Panc1 (cell line): ENCODE results near the gene AIFM1. TPM values are rescaled to one million over a fixed set of nuclear protein-coding genes. Genes with fewer than 3 reads are reported as not detected.

Experiments
- ATAC-seq: fragments of 200-7000 bp; cut with Tn5 transposase; 2 replicates; pipeline ENCODE4 v1.9.1; 2020; ENCODE audit warnings: mild to moderate bottlenecking, moderate library complexity
- BruUV-seq: library from RNA; stranded (reverse); fragments of 400-500 nt; replicated peaks from 2 replicates; lab custom pipeline; 2021; lab: Mats Ljungman, UMichigan
- CTCF ChIA-PET: fragments of 300-600 bp; sonication (Branson Sonifier 250); formaldehyde crosslinking; loops from one replicate; lab custom pipeline; 2022; ENCODE audit warnings: antibody characterized with exemption; lab: Charles Lee
- POLR2A ChIA-PET: fragments of 300-600 bp; sonication (Branson Sonifier 250); formaldehyde crosslinking; loops from one replicate; lab custom pipeline; 2022; ENCODE audit warnings: antibody characterized with exemption; lab: Charles Lee
- DNase-seq: peaks from one replicate; pipeline ENCODE4 v3.0.0-alpha.2; 2010; ENCODE audit warnings: low read depth, low spot score
- H3K27ac ChIP-seq: 2 replicates; pipeline ENCODE4 v1.5.1; 2011; ENCODE audit warnings: mild to moderate bottlenecking, low read length, inconsistent platforms
- H3K27me3 ChIP-seq: fragments of 200-500 bp; sonication (Bioruptor generic); 2 replicates; pipeline ENCODE4 v1.6.0; 2014; ENCODE audit warnings: low read length, inconsistent platforms; ENCODE audit not compliant: control insufficient read depth, insufficient read depth
- H3K36me3 ChIP-seq: fragments of 200-500 bp; sonication (Bioruptor generic); 2 replicates; pipeline ENCODE4 v1.5.1; 2014; ENCODE audit warnings: inconsistent platforms, mild to moderate bottlenecking, low read length, moderate library complexity; ENCODE audit not compliant: control insufficient read depth, insufficient read depth
- H3K4me1 ChIP-seq: 2 replicates; pipeline ENCODE4 v1.5.1; 2011; ENCODE audit warnings: inconsistent platforms, mild to moderate bottlenecking, low read length, moderate library complexity; ENCODE audit not compliant: control insufficient read depth, insufficient read depth
- H3K4me3 ChIP-seq, 2 experiments: 2 replicates each; pipeline ENCODE4 v1.5.1; 2011 to 2012; ENCODE audit warnings: low read depth in 2 of 2, low read length in 2 of 2, mild to moderate bottlenecking in 2 of 2, inconsistent platforms in 1 of 2, moderate library complexity in 1 of 2
- H3K9me3 ChIP-seq: fragments of 200-500 bp; sonication (Bioruptor generic); 2 replicates; pipeline ENCODE4 v1.5.1; 2014; ENCODE audit warnings: low read depth, mild to moderate bottlenecking, inconsistent platforms, low read length, moderate library complexity; ENCODE audit not compliant: control insufficient read depth, insufficient read depth
- POLR2AphosphoS5 ChIP-seq: IDR thresholded peaks from 2 replicates; pipeline ENCODE4 v1.6.1; 2012; ENCODE audit warnings: mild to moderate bottlenecking, low read depth, low read length, moderate library complexity
- REST ChIP-seq, 2 experiments: IDR thresholded peaks; 2 replicates each; pipeline ENCODE4 v1.6.1; 2011 to 2012; ENCODE audit warnings: low read depth in 2 of 2, control low read depth in 1 of 2, low read length in 1 of 2, mild to moderate bottlenecking in 1 of 2, moderate library complexity in 1 of 2; ENCODE audit not compliant: insufficient read depth in 1 of 2
- SIN3A ChIP-seq: IDR thresholded peaks from 2 replicates; pipeline ENCODE4 v1.6.1; 2012; ENCODE audit warnings: low read depth, mild to moderate bottlenecking, low read length, moderate library complexity, borderline replicate concordance; ENCODE audit not compliant: insufficient read depth
- TCF7L2 ChIP-seq: IDR thresholded peaks from 2 replicates; pipeline ENCODE4 v1.6.1; 2011; ENCODE audit warnings: mild to moderate bottlenecking, low read depth, low read length, inconsistent platforms
- in situ Hi-C: cut with HindIII; loops from 2 replicates; pipeline ENCODE4 v1.10.0; 2016; ENCODE audit warnings: low sequenced_read_pairs, low pct_unique_long_range_greater_than_20kb
- intact Hi-C: fragments of 100-400 bp; cut with micrococcal nuclease; formaldehyde crosslinking; loops from one replicate; pipeline ENCODE4 v1.10.0; 2022; ENCODE audit not compliant: unreplicated experiment
- total RNA-seq: library from RNA; stranded (reverse); gene quantifications from one replicate; pipeline ENCODE4 v1.2.1, GENCODE V29; 2021; ENCODE audit not compliant: unreplicated experiment
- TF ChIP-seq, protein P1 (sequence below): fragments of 450-650 bp; IDR thresholded peaks from 2 replicates; pipeline ENCODE4 v1.5.1; 2017; ENCODE audit warnings: mild to moderate bottlenecking

Gene AIFM1
- total RNA-seq, 1 experiment from 2014 or later, result 96.6 TPM

DNA sequence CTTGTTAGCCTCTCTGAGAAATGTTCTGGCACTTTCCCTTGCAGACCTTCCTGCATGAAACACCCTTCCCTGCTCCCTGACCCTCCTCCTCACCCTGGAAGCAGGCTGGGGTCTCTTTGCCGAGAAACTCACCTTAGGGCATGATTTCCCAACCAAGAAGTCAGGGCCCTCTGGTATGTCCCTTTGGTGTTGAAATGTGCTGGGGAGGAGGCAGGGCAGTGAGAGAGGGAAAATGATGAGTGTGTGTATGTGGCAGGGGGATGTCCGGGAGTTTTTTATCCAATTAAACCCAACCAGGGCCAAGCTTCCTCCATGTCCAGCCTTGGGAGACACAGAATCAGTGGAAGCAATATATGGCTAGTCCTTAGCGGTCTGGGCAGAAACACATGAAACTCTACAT, 60.4 kb downstream of the AIFM1 start:
- no TSS peak for BruUV-seq
- CTCF ChIA-PET, result interaction anchor here (0.6 to 0.7 kb wide), 3 partner anchors 12 to 75 kb away, joined by 3 to 7 read pairs (median 3); no protein-coding TSS in a partner anchor
- POLR2A ChIA-PET, result interaction anchor here (0.6 kb wide), 1 partner anchor 84 kb away, joined by 3 read pairs; no protein-coding TSS in a partner anchor

DNA sequence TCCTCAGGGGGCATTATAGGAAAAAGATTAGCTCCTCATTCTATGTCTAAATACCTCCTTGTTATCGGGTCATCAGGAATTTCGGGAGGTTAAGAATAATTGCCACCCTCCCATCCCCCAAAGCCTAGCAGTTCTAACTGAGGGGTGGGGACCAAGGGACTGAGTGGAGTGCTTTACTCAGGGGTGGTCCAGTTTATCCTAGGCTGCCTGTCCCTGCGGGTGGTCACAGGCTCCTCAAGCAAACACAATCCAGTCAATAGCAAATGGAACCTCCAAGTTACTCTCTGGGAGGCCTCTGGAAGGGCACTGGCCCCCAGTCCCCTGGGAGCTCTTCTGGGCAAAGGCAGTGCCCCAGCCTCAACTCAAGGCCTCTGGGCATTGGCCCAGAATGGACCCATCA, 62.0 kb downstream of the AIFM1 start:
- no peaks in the 10 kb centered on the region for H3K9me3 ChIP-seq
- intact Hi-C loops, result no loop called here
- peaks cover 34% of the 10 kb centered on the region for H3K4me1 ChIP-seq
- H3K27ac ChIP-seq, result no peak overlapping the region
- ChIA-PET CTCF (no interaction called here), POLR2A (no interaction called here)
- DNase-seq, result no peak
- H3K4me3 ChIP-seq, result no peak overlapping the region
- in situ Hi-C loops, result no loop called here
- BruUV-seq, result no TSS peak
- no peaks in the 10 kb centered on the region for H3K27me3 ChIP-seq
- no peaks in the 10 kb centered on the region for H3K36me3 ChIP-seq
- no peak for ATAC-seq
- TF ChIP-seq POLR2AphosphoS5 (no peak), SIN3A (no peak), REST (IDR thresholded peaks at IDR 0.05; ENCODE audit: insufficient read depth in 1 of 2, low read depth in 2 of 2, low read length in 1 of 2) (no peak)
- TF ChIP-seq, protein P1, sequence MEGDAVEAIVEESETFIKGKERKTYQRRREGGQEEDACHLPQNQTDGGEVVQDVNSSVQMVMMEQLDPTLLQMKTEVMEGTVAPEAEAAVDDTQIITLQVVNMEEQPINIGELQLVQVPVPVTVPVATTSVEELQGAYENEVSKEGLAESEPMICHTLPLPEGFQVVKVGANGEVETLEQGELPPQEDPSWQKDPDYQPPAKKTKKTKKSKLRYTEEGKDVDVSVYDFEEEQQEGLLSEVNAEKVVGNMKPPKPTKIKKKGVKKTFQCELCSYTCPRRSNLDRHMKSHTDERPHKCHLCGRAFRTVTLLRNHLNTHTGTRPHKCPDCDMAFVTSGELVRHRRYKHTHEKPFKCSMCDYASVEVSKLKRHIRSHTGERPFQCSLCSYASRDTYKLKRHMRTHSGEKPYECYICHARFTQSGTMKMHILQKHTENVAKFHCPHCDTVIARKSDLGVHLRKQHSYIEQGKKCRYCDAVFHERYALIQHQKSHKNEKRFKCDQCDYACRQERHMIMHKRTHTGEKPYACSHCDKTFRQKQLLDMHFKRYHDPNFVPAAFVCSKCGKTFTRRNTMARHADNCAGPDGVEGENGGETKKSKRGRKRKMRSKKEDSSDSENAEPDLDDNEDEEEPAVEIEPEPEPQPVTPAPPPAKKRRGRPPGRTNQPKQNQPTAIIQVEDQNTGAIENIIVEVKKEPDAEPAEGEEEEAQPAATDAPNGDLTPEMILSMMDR, result no peak

More for the DNA sequence above, 60.4 kb downstream of the AIFM1 start:
- no peak overlapping the region for H3K4me3 ChIP-seq
- DNase-seq (no peak), ATAC-seq (no peak)
- H3K36me3 ChIP-seq, result no peaks in the 10 kb centered on the region
- TF ChIP-seq REST (IDR thresholded peaks at IDR 0.05; ENCODE audit: insufficient read depth in 1 of 2, low read depth in 2 of 2, low read length in 1 of 2), result no peak
- no peak for TF ChIP-seq POLR2AphosphoS5
- TF ChIP-seq, protein P1, result no peak
- TF ChIP-seq TCF7L2, result no peak
- no peak for TF ChIP-seq SIN3A
- peak overlapping the region; percentile 65; the same call in 1 of the 2 replicates for H3K27ac ChIP-seq
- in situ Hi-C loops, result no loop called here
- intact Hi-C loops, result no loop called here
- H3K27me3 ChIP-seq, result no peaks in the 10 kb centered on the region
- no peaks in the 10 kb centered on the region for H3K9me3 ChIP-seq
- peaks cover 38% of the 10 kb centered on the region for H3K4me1 ChIP-seq
